CD4-positive, alpha-beta T cell treated with Interleukin-6 for 4 hours (primary cell): ENCODE results near the gene CSTB.

Experiments used
- DNase-seq: peaks from one replicate; pipeline ENCODE4 v3.0.0-alpha.2; 2020; ENCODE audit warnings: mixed read lengths

CSTB gene

GRCh38 chr21:43789276-43790009 is 13.3 kb upstream of the CSTB start, which contains the start of gene RRP1:
Gene RRP1, plus strand, starts transcription at chr21:43789577. Its CDS starts 53 bp downstream, at chr21:43789630.
- peak; percentile 92 for DNase-seq

GRCh38 chr21:43786807-43787440 is 10.8 kb upstream of the CSTB start:
- no peak for DNase-seq

GRCh38 chr21:43786300-43786806 is 10.2 kb upstream of the CSTB start:
- no peak for DNase-seq

- no peak for DNase-seq
Observed at GRCh38 chr21:43785134-43785533, 9.0 kb upstream of the CSTB start.

GRCh38 chr21:43783098-43783700 is 7.1 kb upstream of the CSTB start:
- DNase-seq: no peak

- DNase-seq: no peak
Observed at GRCh38 chr21:43782431-43783097, 6.5 kb upstream of the CSTB start.

- no peak for DNase-seq
Observed at GRCh38 chr21:43781846-43782245, 5.7 kb upstream of the CSTB start.

- DNase-seq: no peak
Observed at GRCh38 chr21:43779660-43780059, 3.6 kb upstream of the CSTB start.

- peak; percentile 30 for DNase-seq
Observed at GRCh38 chr21:43778469-43779335, 2.6 kb upstream of the CSTB start.

GRCh38 chr21:43777953-43778352 is 1.8 kb upstream of the CSTB start:
- no peak for DNase-seq

GRCh38 chr21:43775190-43775589 is 918 bp downstream of the CSTB start:
- no peak for DNase-seq

- no peak for DNase-seq
Observed at GRCh38 chr21:43774163-43774562, 1.9 kb downstream of the CSTB start.

GRCh38 chr21:43772425-43772821 is 3.7 kb downstream of the CSTB start:
- DNase-seq: no peak

GRCh38 chr21:43771698-43772424 is 4.2 kb downstream of the CSTB start:
- DNase-seq: no peak

GRCh38 chr21:43771199-43771675 is 4.9 kb downstream of the CSTB start:
- DNase-seq: no peak

- no peak for DNase-seq
Observed at GRCh38 chr21:43770066-43770655, 5.9 kb downstream of the CSTB start.

GRCh38 chr21:43769325-43769958 is 6.7 kb downstream of the CSTB start:
- DNase-seq: no peak

- DNase-seq: no peak
Observed at GRCh38 chr21:43768868-43769167, 7.3 kb downstream of the CSTB start.

GRCh38 chr21:43767984-43768867 is 7.9 kb downstream of the CSTB start:
- no peak for DNase-seq
